Caki2 (cell line): ENCODE measurements around the gene CNIH3. TPM values are rescaled to one million over a fixed set of nuclear protein-coding genes. Genes with fewer than 3 reads are reported as not detected.

Experiments used
- DNase-seq: peaks from one replicate; pipeline ENCODE4 v3.0.0-alpha.2; 2015; ENCODE audit warnings: low read depth
- in situ Hi-C: cut with HindIII; loops from 2 replicates; pipeline ENCODE4 v1.10.0; 2016; ENCODE audit warnings: low sequenced_read_pairs, low pct_unique_long_range_greater_than_20kb, mixed read lengths
- total RNA-seq: library from RNA; depleted of rRNA; stranded (reverse); fragments of >200 nt; shearing (Covaris generic); gene quantifications from 2 replicates; pipeline ENCODE4 v1.2.3, GENCODE V29; 2014; ENCODE audit warnings: low replicate concordance

Gene CNIH3
- total RNA-seq, 1 experiment from 2014 or later: 0.95 TPM

- in situ Hi-C loops: no loop called here
- DNase-seq: peak; percentile 22
Measured at GRCh38 chr1:224632381-224632871, 16.3 kb downstream of the CNIH3 start.

DNA sequence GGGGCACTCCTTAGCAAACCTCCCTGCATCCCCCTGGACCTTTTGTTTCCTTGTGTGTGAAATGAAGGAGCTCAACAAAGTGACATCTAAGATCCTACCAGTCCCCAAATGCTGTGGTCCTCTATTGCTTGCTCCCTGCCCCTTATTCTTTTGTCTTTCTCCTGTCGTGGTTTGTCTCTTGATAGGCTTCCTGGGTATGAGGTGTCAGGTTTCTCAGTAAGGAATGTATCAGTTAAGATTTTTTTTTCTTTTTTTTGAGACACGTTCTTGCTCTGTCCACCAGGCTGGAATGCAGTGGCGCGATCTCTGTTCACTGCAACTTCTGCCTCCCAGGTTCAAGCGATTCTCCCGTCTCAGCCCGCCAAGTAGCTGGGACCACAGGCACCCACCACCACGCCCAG is 16.8 kb downstream of the CNIH3 start:
- peak; percentile 30 for DNase-seq
- in situ Hi-C loops: no loop called here

DNA sequence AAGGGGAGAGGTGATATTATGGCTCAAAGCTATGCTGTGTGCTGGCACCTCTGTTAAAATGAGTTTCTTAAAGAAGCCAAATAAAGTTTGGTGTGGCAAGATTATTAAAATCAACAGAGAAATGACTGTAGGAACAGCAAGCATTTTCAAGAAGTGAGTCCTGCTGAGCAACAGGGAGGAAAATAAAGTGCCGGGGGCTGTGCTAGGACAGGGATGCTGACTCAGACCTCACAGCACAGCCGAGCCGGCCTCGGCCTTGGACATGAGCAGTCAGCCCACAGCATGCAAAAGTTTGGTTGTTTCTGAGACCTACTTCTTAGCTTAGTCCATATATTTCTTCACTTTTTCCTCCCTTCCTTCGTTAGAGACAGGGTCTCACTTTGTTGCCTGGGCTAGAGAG is 19.2 kb downstream of the CNIH3 start:
- no peak for DNase-seq
- in situ Hi-C loops: no loop called here

- DNase-seq: peak; percentile 63
Measured at GRCh38 chr1:224637515-224637914, 21.4 kb downstream of the CNIH3 start.

DNA sequence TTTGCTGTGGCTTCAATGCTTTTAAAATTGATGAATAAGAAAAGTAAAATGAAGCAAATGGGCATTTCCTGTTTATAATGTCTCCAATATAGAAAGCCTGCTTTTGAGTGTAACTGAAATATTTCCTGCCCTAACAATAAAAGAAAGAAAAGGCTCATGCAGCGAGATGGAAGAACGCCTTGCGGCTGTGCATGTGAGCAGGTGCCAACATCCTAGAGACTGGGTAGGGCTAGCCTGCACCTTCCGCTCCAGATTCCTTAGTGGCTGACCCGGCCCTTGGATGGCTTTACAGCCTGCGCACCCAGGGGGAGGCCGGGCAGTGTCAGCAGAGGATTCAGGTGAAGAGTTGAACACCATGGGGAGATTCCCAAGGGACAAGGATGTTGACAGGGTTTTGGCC is 21.8 kb downstream of the CNIH3 start:
- in situ Hi-C loops: no loop called here
- DNase-seq: no peak

More at GRCh38 chr1:224637515-224637914, 21.4 kb downstream of the CNIH3 start:
- in situ Hi-C loops: no loop called here

GRCh38 chr1:224639426-224639975 is 23.4 kb downstream of the CNIH3 start:
- no peak for DNase-seq
- in situ Hi-C loops: no loop called here

DNA sequence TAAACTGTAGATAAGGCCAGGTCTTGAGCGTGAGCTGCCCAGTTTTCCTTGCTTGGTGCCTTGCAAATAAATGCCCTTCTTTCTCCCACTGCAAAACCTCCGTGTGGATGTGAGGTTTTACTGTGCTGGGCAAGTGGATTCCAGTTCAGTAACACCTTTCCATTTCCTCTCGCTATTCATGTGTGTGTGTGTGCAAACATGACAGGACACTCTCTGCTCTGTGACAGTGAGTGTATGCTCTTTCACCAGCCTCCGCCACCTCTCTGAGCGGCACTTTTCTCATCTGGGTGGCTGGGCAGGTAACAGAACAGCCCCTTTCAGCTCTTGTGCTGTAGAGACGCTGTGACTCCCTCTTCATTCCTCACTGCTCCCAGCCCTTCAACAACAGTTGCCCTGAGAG is 23.9 kb downstream of the CNIH3 start:
- no peak for DNase-seq
- in situ Hi-C loops: no loop called here

DNA sequence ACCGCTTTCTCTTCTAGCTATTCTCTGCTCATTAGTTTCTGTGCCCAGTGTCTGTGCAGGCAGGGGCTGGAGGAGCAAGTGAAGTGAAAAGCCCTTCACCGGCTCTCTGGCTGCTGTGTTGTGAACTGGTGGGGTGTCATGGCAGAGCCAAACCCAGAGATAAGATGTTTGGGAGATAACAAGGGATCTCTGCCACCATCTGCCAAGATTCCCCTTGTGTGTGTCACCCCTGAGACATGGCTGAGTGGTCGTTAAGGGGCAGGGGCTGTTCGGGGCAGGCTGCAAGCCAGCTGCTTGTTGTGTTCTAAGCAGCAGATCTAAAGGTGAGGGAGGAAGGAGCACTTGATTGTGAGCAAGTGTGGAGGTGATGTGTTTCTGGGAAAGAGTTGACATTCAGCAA is 24.5 kb downstream of the CNIH3 start:
- in situ Hi-C loops: no loop called here
- no peak for DNase-seq

DNA sequence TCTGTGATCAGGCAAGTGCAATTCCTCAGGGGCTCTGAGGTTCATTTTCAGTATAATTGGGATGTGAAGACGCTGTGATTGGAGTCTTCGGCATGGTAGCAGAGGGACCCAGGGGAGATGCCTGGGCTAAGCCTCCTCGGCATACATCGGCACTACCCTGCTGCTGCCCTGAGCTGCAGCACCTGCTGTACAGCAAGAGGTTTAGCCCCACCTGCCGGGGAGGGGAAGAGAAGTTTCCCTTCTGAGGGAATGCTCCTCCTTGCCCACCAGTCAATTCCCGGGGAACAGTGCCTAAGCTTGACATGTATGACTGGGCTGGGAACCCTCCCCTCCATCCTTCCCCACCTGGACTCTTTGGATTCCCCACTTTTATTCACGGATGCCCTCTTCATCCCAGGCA is 24.9 kb downstream of the CNIH3 start:
- no peak for DNase-seq
- in situ Hi-C loops: no loop called here

DNA sequence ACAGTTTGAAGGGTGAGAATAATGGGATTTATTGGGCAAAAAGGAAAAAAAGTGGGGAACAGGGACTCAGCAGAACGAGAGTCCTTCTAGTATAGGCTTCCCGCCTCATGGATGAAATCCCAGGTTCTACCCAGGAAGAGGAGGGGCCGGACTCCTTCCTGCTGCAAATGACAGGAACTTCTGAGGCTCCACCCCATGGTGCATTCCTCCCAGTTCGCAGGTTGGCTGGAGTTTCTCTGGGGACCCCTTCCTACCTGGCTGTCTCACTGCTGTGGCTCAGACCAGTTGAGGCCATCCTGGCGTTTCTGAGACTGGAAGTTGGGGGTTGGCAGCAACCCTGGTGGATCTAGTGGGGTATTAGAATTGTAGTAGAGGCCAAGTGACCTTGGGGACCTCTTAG is 27.5 kb downstream of the CNIH3 start:
- in situ Hi-C loops: no loop called here
- no peak for DNase-seq

GRCh38 chr1:224644553-224645154 is 28.5 kb downstream of the CNIH3 start:
- in situ Hi-C loops: no loop called here
- peak; percentile 50 for DNase-seq

DNA sequence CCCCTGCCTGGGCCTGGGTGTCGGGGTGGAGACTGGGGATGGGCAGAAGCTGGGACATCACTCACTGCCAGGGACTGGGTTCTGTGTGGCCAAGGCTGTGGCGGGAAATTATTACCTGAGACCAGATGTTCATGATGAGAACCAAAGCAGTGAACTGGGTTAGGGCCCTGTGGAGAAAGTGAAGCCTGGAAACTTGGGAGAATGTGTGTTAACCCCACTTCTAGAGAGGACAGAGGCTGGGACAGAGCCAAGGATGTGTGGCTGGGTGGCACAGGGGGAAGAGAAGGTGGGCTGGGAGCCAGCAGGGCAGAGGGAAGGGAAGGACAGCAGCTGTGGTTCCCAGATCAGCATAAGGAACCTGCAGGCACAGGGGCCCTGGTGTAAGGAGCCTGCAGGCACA is 31.3 kb downstream of the CNIH3 start:
- in situ Hi-C loops: no loop called here
- DNase-seq: no peak

DNA sequence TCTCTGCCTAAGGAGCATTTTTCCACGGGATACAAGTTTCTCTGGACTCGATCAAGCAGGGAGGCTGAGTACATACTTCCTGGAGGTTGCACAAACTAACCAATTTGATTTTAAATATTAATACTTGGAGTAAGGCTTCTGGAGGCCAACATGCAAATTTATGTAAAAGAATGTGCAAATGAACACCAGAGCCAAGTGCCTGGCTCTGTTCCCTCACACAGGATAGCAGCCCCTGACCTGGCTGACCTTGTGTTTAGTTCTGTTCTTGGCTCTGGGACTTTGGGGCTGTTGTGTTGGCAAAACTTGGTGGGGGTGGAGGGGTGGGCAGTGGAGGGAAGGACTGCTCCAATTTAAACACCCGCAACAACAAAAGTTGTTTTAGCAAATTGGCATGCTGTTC is 34.2 kb downstream of the CNIH3 start:
- no peak for DNase-seq
- in situ Hi-C loops: no loop called here

GRCh38 chr1:224651188-224651587 is 35.1 kb downstream of the CNIH3 start:
- no peak for DNase-seq
- in situ Hi-C loops: no loop called here

DNA sequence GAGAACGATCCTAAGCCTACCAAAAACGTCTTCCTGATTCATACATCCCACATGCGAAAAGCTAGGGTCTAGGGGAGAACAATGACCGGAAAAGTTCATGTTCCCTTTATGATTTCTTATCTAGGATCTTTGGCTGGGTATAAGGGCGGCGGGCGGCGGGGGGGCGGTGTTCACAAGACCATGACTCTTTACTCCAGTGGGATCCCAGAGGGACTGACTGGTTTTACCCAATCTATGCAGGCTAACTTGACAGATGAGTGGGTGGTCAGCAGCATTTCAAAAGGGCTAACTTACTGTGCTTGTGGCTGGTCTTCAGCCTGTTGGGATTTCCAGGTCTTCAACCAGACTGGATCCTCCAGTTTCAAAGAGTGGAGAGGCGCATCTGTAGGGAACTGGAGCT is 40.3 kb downstream of the CNIH3 start:
- in situ Hi-C loops: no loop called here
- no peak for DNase-seq

DNA sequence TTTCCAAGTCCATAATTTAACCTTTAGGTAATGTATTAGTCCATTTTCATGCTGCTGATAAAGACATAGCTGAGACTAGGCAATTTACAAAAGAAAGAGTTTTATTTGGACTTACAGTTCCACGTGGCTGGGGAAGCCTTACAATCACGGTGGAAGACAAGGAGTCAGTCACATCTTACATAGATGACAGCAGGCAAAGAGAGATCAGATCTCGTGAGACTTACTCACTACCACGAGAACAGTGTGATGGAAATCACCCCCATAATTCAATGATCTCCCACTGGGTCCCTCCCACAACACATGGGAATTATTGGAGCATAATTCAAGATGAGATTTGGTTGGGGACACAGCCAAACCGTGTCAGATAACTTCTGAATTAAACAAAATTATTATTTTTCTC is 44.0 kb downstream of the CNIH3 start:
- in situ Hi-C loops: no loop called here
- no peak for DNase-seq

- no peak for DNase-seq
- in situ Hi-C loops: no loop called here
Measured at GRCh38 chr1:224662870-224663269, 46.8 kb downstream of the CNIH3 start.

GRCh38 chr1:224665016-224665415 is 48.9 kb downstream of the CNIH3 start:
- in situ Hi-C loops: no loop called here
- no peak for DNase-seq

DNA sequence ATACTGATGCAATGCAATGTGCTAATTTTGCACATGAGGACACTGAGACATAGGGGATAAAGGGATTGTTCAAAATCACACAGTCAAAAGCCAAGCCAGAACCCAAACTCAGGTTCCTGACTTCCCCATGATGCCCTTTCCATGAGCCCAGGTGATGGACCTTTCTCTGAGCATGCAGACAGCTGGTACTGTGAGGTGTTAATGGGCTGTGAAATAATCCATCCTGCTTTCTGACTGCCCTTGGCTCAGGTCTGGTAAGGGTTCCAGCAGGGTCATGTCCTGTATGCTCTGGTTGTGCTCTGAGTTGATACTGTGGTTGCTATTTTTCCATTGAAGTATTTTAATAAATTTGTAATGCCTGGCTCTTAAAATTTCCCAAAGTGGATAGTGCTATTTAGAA is 50.0 kb downstream of the CNIH3 start:
- in situ Hi-C loops: no loop called here

DNA sequence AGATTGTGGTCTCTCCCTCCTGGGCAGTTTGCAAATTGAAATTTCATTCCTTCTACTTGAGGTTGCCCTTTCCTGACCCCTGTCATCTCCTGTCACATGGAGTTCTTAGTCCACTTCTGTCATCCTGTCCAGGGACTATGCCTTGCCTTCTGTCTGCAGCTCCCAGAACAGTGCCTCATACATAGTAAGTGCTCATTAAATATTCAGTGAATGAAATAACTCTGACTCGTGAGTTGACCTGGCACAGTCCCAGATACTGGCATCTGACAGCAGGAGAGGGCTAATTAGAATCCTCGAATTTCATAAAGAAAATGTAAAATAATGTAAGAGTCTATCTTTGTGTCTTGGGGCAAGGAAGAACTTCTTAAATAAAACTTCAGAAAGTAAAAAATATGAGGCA is 50.8 kb downstream of the CNIH3 start:
- no peak for DNase-seq
- in situ Hi-C loops: no loop called here

More for the DNA sequence above, 50.0 kb downstream of the CNIH3 start:
- DNase-seq: no peak
